ENCODE data around the gene ARPC5. TPM values are rescaled to one million over a fixed set of nuclear protein-coding genes. Genes with fewer than 3 reads are reported as not detected.

The ARPC5 gene
- total RNA-seq, 4 donors from 2014 or later: 70.5 to 158 (median 95.7) TPM

DNA sequence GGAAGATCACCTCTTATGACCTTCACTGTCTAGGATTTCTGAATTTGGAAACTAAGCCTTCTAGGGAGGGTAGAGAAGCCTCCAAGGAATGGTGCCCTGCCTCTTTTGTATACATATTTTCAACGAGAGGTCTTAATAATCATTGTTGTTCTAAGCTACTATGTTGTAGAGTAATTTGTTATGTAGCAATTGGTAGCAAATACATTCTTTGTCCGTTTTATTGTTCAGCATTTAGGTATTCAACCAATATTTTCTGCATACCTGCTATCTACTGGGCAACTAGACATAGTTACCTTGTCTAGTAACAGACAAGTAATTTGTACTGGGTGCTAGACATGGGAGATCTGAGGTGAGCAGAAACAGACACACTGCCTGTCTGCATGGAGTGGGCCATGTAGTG, 24.6 kb downstream of the ARPC5 start:
- no peak for DNase-seq
- 39 to 83% methylated on average over 2 of the region's 2 CpGs for WGBS, 2 donors
- intact Hi-C loops (cut with DNase I): no loop called here

DNA sequence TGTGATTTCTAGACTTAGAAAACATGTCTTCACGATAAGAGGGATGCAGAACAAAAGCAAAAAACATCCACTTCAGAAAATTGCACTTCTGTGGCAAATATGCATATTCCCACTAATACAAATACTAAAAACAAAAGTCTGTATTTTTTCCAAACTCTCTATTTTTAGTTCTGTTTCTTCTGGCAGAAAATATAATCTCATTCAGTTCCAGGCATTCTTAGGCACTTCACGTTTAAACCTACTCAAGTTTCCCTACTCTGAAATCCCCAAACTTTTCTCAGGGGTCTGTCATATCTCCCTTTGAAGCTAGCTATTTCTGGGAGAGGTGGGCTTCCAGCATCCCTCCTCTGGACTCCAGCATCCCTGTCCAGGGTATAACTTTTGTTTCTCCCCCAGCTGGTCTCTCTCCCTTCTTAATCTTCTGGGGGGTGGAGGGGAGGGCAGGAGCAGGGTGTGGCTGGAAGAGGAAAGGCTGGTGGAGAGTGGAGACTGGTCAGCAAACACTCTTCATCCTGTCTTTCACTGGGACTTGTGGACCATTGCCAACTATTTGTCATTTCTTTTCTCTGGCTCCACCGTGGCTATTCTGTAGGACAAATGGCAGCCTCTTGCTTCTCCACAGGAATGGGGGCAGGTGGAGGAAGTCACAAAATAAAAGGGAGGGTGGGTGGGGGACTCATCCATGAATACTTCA, 25.7 kb downstream of the ARPC5 start:
- H3K27ac ChIP-seq: peak overlapping the region in 2 of 3 donors; percentile 21 to 44
- H3K36me3 ChIP-seq: no peaks in the 10 kb centered on the region
- no peaks in the 10 kb centered on the region for H3K27me3 ChIP-seq
- intact Hi-C loops (cut with DNase I): no loop called here
- WGBS, 2 donors: 33 to 44% methylated on average over 3 of the region's 3 CpGs
- no peaks in the 10 kb centered on the region for H3K9me3 ChIP-seq
- no peak for DNase-seq
- H3K4me3 ChIP-seq (replicated peaks in 1 of 3): no peak overlapping the region
- peaks cover 0 to 8% of the 10 kb centered on the region in 2 donors for H3K4me1 ChIP-seq
- no peak for TF ChIP-seq POLR2A (IDR thresholded peaks at IDR 0.05)

More for the DNA sequence above, 24.6 kb downstream of the ARPC5 start:
- Histone ChIP-seq H3K27ac (no peak overlapping the region), H3K4me3 (replicated peaks in 1 of 3) (no peak overlapping the region), H3K27me3 (no peaks in the 10 kb centered on the region), H3K36me3 (no peaks in the 10 kb centered on the region), H3K9me3 (no peaks in the 10 kb centered on the region), H3K4me1 (peaks cover 0 to 8% of the 10 kb centered on the region in 2 donors)
- TF ChIP-seq, protein P1, sequence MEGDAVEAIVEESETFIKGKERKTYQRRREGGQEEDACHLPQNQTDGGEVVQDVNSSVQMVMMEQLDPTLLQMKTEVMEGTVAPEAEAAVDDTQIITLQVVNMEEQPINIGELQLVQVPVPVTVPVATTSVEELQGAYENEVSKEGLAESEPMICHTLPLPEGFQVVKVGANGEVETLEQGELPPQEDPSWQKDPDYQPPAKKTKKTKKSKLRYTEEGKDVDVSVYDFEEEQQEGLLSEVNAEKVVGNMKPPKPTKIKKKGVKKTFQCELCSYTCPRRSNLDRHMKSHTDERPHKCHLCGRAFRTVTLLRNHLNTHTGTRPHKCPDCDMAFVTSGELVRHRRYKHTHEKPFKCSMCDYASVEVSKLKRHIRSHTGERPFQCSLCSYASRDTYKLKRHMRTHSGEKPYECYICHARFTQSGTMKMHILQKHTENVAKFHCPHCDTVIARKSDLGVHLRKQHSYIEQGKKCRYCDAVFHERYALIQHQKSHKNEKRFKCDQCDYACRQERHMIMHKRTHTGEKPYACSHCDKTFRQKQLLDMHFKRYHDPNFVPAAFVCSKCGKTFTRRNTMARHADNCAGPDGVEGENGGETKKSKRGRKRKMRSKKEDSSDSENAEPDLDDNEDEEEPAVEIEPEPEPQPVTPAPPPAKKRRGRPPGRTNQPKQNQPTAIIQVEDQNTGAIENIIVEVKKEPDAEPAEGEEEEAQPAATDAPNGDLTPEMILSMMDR (IDR thresholded peaks at IDR 0.05): no peak
- no peak for TF ChIP-seq POLR2A (IDR thresholded peaks at IDR 0.05)

DNA sequence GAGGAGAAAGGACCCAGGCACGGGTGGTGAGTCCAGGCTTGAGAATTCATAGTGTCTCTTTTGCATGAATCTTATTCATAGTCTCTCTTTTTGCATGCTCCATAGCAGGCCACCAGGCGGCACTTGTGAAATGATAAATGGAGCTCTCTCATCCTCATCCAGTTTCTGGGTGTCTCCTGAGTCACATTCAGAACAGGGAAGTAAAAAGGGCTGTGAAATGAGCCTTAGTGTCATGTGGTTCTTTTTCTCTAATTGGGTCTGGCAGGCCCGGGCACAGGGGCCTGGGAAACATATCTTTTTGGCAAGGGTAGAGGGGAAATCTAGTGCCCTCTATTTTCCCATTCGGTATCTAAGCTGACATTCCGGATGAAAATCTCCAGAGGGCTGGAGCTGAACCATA, 26.3 kb downstream of the ARPC5 start:
- 56 to 59% methylated on average over 5 of the region's 5 CpGs for WGBS, 2 donors
- peak in 1 of 2 donors; percentile 21 for DNase-seq
- intact Hi-C loops (cut with DNase I): no loop called here
- Histone ChIP-seq H3K27me3 (no peaks in the 10 kb centered on the region), H3K4me3 (replicated peaks in 1 of 3) (no peak overlapping the region), H3K4me1 (peaks cover 0 to 8% of the 10 kb centered on the region in 2 donors), H3K27ac (peak overlapping the region in 2 of 3 donors; percentile 44 to 54), H3K36me3 (no peaks in the 10 kb centered on the region), H3K9me3 (no peaks in the 10 kb centered on the region)
- TF ChIP-seq, protein P1 (IDR thresholded peaks at IDR 0.05): peak in 2 of 6 experiments; percentile 11 to 15
- TF ChIP-seq POLR2A (IDR thresholded peaks at IDR 0.05): no peak

DNA sequence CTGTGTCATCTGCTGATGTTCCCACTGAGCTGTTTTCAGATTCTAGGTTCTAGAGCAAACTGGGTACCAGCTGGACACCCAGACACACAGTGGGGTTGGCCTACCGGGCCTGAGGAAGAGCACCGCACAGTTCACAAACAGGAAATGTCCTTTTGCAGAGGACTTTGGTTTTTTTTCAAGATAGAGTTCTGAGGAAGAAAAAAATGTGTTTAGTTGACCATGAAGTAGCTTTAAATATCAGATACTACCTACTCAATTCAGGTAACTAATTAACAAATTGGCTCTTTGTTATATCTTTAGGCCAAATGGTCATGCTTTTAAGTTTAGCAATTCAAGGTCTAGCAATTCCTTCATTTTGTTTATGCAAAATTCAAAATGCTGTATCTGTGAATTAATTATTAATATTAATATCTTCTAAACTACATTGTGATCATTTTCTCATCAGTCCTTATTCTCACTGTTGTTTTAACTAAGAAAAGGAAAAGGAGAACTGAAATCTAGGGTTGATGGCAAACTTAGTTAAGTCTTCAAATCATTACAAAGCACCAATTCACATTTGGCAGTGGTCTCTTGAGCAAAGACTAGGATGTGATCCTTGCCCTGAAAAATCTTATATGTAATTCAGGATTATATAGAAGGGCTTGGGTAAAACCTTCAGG, 28.1 kb downstream of the ARPC5 start:
- TF ChIP-seq POLR2A (IDR thresholded peaks at IDR 0.05): no peak
- TF ChIP-seq, protein P1 (IDR thresholded peaks at IDR 0.05): no peak
- H3K27me3 ChIP-seq: no peaks in the 10 kb centered on the region
- WGBS, 2 donors: 72 to 78% methylated on average over 2 of the region's 2 CpGs
- no peak overlapping the region for H3K27ac ChIP-seq
- peaks cover 0 to 8% of the 10 kb centered on the region in 2 donors for H3K4me1 ChIP-seq
- DNase-seq: no peak
- H3K9me3 ChIP-seq: no peaks in the 10 kb centered on the region
- H3K4me3 ChIP-seq (replicated peaks in 1 of 3): no peak overlapping the region
- no peaks in the 10 kb centered on the region for H3K36me3 ChIP-seq
- intact Hi-C loops (cut with DNase I): no loop called here

DNA sequence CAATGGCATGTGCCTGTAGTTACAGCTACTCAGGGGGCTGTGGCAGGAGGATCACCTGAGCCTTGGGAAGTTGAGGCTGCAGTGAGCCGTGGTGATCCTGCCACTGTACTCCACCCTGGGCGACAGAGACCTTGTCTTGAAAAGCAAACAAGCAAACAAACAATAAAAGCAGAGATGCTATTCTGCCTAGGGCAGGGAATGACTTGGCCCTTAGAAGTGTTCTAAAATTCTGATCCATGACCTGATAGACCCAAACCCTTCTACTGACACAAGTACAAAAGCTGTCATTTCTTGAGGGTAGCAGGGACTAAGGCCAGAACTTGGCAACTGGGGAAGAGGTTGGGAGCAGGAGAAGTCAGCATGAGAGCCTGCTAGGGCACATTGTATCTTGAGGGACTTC, 29.7 kb downstream of the ARPC5 start:
- 96 to 98% methylated on average over 2 of the region's 2 CpGs for WGBS, 2 donors
- H3K27ac ChIP-seq: no peak overlapping the region
- no peak for DNase-seq
- H3K9me3 ChIP-seq: no peaks in the 10 kb centered on the region
- no peaks in the 10 kb centered on the region for H3K27me3 ChIP-seq
- no peak for TF ChIP-seq POLR2A (IDR thresholded peaks at IDR 0.05)
- TF ChIP-seq, protein P1 (IDR thresholded peaks at IDR 0.05): no peak
- no peaks in the 10 kb centered on the region for H3K36me3 ChIP-seq
- intact Hi-C loops (cut with DNase I): no loop called here
- no peak overlapping the region for H3K4me3 ChIP-seq (replicated peaks in 1 of 3)
- peaks cover 0 to 8% of the 10 kb centered on the region in 2 donors for H3K4me1 ChIP-seq

All from thyroid gland (tissue), 4 donors.